Measurements from ENCODE around the gene NTM. TPM values are rescaled to one million over a fixed set of nuclear protein-coding genes. Genes with fewer than 3 reads are reported as not detected.
"Not testable (repeated sequence)": the region's sequence is repeated elsewhere in the genome, so short reads cannot be mapped to it uniquely, and the experiment has no call there.

The NTM gene
- total and polyA plus RNA-seq, 9 donors = 8.5 to 37.1 (median 22.6) TPM

GRCh38 chr11:132056689-132057088 is 686.3 kb downstream of the NTM start:
- Histone ChIP-seq H3K4me1 (ENCODE audit: control insufficient read depth, insufficient read depth, low read length) (peaks cover 4% of the 10 kb centered on the region), H3K4me3 (ENCODE audit: low read length) (no peak overlapping the region), H3K9me3 (replicated peaks; ENCODE audit: control insufficient read depth, low read depth, low read length) (no peaks in the 10 kb centered on the region), H3K36me3 (ENCODE audit: control insufficient read depth, insufficient read depth, low read length) (no peaks in the 10 kb centered on the region), H3K27me3 (ENCODE audit: control insufficient read depth, insufficient read depth, low read length) (no peaks in the 10 kb centered on the region), H3K27ac (ENCODE audit: low read length) (no peak overlapping the region)
- DNase-seq = peak; percentile 36
- 51% methylated on average over 2 of the region's 6 CpGs for WGBS (ENCODE audit: insufficient coverage)

- Histone ChIP-seq H3K4me3 (ENCODE audit: low read length) (no peak overlapping the region), H3K27me3 (ENCODE audit: control insufficient read depth, insufficient read depth, low read length) (no peaks in the 10 kb centered on the region), H3K27ac (ENCODE audit: low read length) (no peak overlapping the region), H3K4me1 (ENCODE audit: control insufficient read depth, insufficient read depth, low read length) (peaks cover 8% of the 10 kb centered on the region), H3K36me3 (ENCODE audit: control insufficient read depth, insufficient read depth, low read length) (no peaks in the 10 kb centered on the region), H3K9me3 (replicated peaks; ENCODE audit: control insufficient read depth, low read depth, low read length) (no peaks in the 10 kb centered on the region)
- WGBS (ENCODE audit: insufficient coverage) = 100% methylated on average over 2 of the region's 3 CpGs
- DNase-seq = no peak
These were observed 686.9 kb downstream of the NTM start for GRCh38 chr11:132057266-132057665.

GRCh38 chr11:132058211-132058772 is 687.9 kb downstream of the NTM start:
- WGBS (ENCODE audit: insufficient coverage) = 60% methylated on average over 1 of the region's 8 CpGs
- H3K27ac ChIP-seq (ENCODE audit: low read length) = no peak overlapping the region
- H3K27me3 ChIP-seq (ENCODE audit: control insufficient read depth, insufficient read depth, low read length) = no peaks in the 10 kb centered on the region
- peak; percentile 71 for DNase-seq
- no peak overlapping the region for H3K4me3 ChIP-seq (ENCODE audit: low read length)
- no peaks in the 10 kb centered on the region for H3K9me3 ChIP-seq (replicated peaks; ENCODE audit: control insufficient read depth, low read depth, low read length)
- no peaks in the 10 kb centered on the region for H3K36me3 ChIP-seq (ENCODE audit: control insufficient read depth, insufficient read depth, low read length)
- H3K4me1 ChIP-seq (ENCODE audit: control insufficient read depth, insufficient read depth, low read length) = peaks cover 8% of the 10 kb centered on the region

- H3K27me3 ChIP-seq (ENCODE audit: control insufficient read depth, insufficient read depth, low read length) = no peaks in the 10 kb centered on the region
- no peak overlapping the region for H3K4me3 ChIP-seq (ENCODE audit: low read length)
- no peaks in the 10 kb centered on the region for H3K9me3 ChIP-seq (replicated peaks; ENCODE audit: control insufficient read depth, low read depth, low read length)
- H3K4me1 ChIP-seq (ENCODE audit: control insufficient read depth, insufficient read depth, low read length) = peaks cover 10% of the 10 kb centered on the region
- DNase-seq = no peak
- H3K27ac ChIP-seq (ENCODE audit: low read length) = no peak overlapping the region
- H3K36me3 ChIP-seq (ENCODE audit: control insufficient read depth, insufficient read depth, low read length) = no peaks in the 10 kb centered on the region
- no CpG with 5 or more reads among the region's 2 CpGs for WGBS (ENCODE audit: insufficient coverage)
These were observed 690.2 kb downstream of the NTM start for GRCh38 chr11:132060567-132060966.

- no peak overlapping the region for H3K27ac ChIP-seq (ENCODE audit: low read length)
- WGBS (ENCODE audit: insufficient coverage) = no CpG with 5 or more reads among the region's 1 CpG
- peak; percentile 47 for DNase-seq
- no peak overlapping the region for H3K4me3 ChIP-seq (ENCODE audit: low read length)
- peaks cover 8% of the 10 kb centered on the region for H3K4me1 ChIP-seq (ENCODE audit: control insufficient read depth, insufficient read depth, low read length)
- no peaks in the 10 kb centered on the region for H3K36me3 ChIP-seq (ENCODE audit: control insufficient read depth, insufficient read depth, low read length)
- H3K27me3 ChIP-seq (ENCODE audit: control insufficient read depth, insufficient read depth, low read length) = no peaks in the 10 kb centered on the region
- peaks cover 7% of the 10 kb centered on the region for H3K9me3 ChIP-seq (replicated peaks; ENCODE audit: control insufficient read depth, low read depth, low read length)
These were observed 691.6 kb downstream of the NTM start for GRCh38 chr11:132062031-132062430.

GRCh38 chr11:132062541-132062940 is 692.1 kb downstream of the NTM start:
- Histone ChIP-seq H3K4me3 (ENCODE audit: low read length) (no peak overlapping the region), H3K27ac (ENCODE audit: low read length) (no peak overlapping the region), H3K9me3 (replicated peaks; ENCODE audit: control insufficient read depth, low read depth, low read length) (peaks cover 8% of the 10 kb centered on the region), H3K36me3 (ENCODE audit: control insufficient read depth, insufficient read depth, low read length) (no peaks in the 10 kb centered on the region), H3K27me3 (ENCODE audit: control insufficient read depth, insufficient read depth, low read length) (no peaks in the 10 kb centered on the region), H3K4me1 (ENCODE audit: control insufficient read depth, insufficient read depth, low read length) (peaks cover 8% of the 10 kb centered on the region)
- no peak for DNase-seq
- no CpG with 5 or more reads among the region's 2 CpGs for WGBS (ENCODE audit: insufficient coverage)

GRCh38 chr11:132064987-132065620 is 694.7 kb downstream of the NTM start:
- H3K27me3 ChIP-seq (ENCODE audit: control insufficient read depth, insufficient read depth, low read length) = no peaks in the 10 kb centered on the region
- no peaks in the 10 kb centered on the region for H3K36me3 ChIP-seq (ENCODE audit: control insufficient read depth, insufficient read depth, low read length)
- 57% methylated on average over 1 of the region's 4 CpGs for WGBS (ENCODE audit: insufficient coverage)
- H3K4me1 ChIP-seq (ENCODE audit: control insufficient read depth, insufficient read depth, low read length) = peaks cover 12% of the 10 kb centered on the region
- H3K9me3 ChIP-seq (replicated peaks; ENCODE audit: control insufficient read depth, low read depth, low read length) = peaks cover 9% of the 10 kb centered on the region
- H3K4me3 ChIP-seq (ENCODE audit: low read length) = no peak overlapping the region
- peak; percentile 72 for DNase-seq
- peak overlapping the region; percentile 39 for H3K27ac ChIP-seq (ENCODE audit: low read length)

GRCh38 chr11:132068556-132068955 is 698.1 kb downstream of the NTM start:
- no peaks in the 10 kb centered on the region for H3K27me3 ChIP-seq (ENCODE audit: control insufficient read depth, insufficient read depth, low read length)
- H3K4me3 ChIP-seq (ENCODE audit: low read length) = no peak overlapping the region
- DNase-seq = peak; percentile 57
- peaks cover 9% of the 10 kb centered on the region for H3K9me3 ChIP-seq (replicated peaks; ENCODE audit: control insufficient read depth, low read depth, low read length)
- no peak overlapping the region for H3K27ac ChIP-seq (ENCODE audit: low read length)
- H3K4me1 ChIP-seq (ENCODE audit: control insufficient read depth, insufficient read depth, low read length) = peaks cover 23% of the 10 kb centered on the region
- no peaks in the 10 kb centered on the region for H3K36me3 ChIP-seq (ENCODE audit: control insufficient read depth, insufficient read depth, low read length)

GRCh38 chr11:132069593-132069992 is 699.2 kb downstream of the NTM start:
- WGBS (ENCODE audit: insufficient coverage) = 97% methylated on average over 15 of the region's 15 CpGs
- not testable (repeated sequence) for H3K27ac ChIP-seq (ENCODE audit: low read length); H3K36me3 ChIP-seq (ENCODE audit: control insufficient read depth, insufficient read depth, low read length); DNase-seq; H3K27me3 ChIP-seq (ENCODE audit: control insufficient read depth, insufficient read depth, low read length); H3K4me3 ChIP-seq (ENCODE audit: low read length); H3K9me3 ChIP-seq (replicated peaks; ENCODE audit: control insufficient read depth, low read depth, low read length)
- peaks cover 25% of the 10 kb centered on the region for H3K4me1 ChIP-seq (ENCODE audit: control insufficient read depth, insufficient read depth, low read length)

- DNase-seq = not testable (repeated sequence)
- 98% methylated on average over 9 of the region's 17 CpGs for WGBS (ENCODE audit: insufficient coverage)
These were observed 700.5 kb downstream of the NTM start for GRCh38 chr11:132070907-132071306.

More at GRCh38 chr11:132070907-132071306, 700.5 kb downstream of the NTM start:
- H3K36me3 ChIP-seq (ENCODE audit: control insufficient read depth, insufficient read depth, low read length); H3K9me3 ChIP-seq (replicated peaks; ENCODE audit: control insufficient read depth, low read depth, low read length); H3K4me3 ChIP-seq (ENCODE audit: low read length); H3K27me3 ChIP-seq (ENCODE audit: control insufficient read depth, insufficient read depth, low read length); H3K27ac ChIP-seq (ENCODE audit: low read length): not testable (repeated sequence)
- H3K4me1 ChIP-seq (ENCODE audit: control insufficient read depth, insufficient read depth, low read length) = peaks cover 24% of the 10 kb centered on the region

Data from muscle of leg (tissue), 11 donors.